Caco-2 (cell line): Measurements from ENCODE around the gene DFFB. TPM values are rescaled to one million over a fixed set of nuclear protein-coding genes. Genes with fewer than 3 reads are reported as not detected.
A peak's percentile ranks its signal among the peaks of the same experiment; 100 is the strongest.

Source experiments
- BruUV-seq: library from RNA; stranded (reverse); fragments of 400-500 nt; replicated peaks from 2 replicates; lab custom pipeline; 2021; lab: Mats Ljungman, UMichigan
- CTCF ChIA-PET: fragments of 300-600 bp; sonication (Branson Sonifier 250); formaldehyde crosslinking; loops from one replicate; lab custom pipeline; 2022; ENCODE audit warnings: antibody characterized with exemption; lab: Charles Lee
- POLR2A ChIA-PET: fragments of 300-600 bp; sonication (Branson Sonifier 250); formaldehyde crosslinking; loops from one replicate; lab custom pipeline; 2022; ENCODE audit warnings: antibody characterized with exemption; lab: Charles Lee
- DNase-seq, 2 experiments: peaks; one replicate each; pipeline versions ENCODE4 v3.0.0 to v3.0.0-alpha.2; 2020 to 2022
- H3K27me3 ChIP-seq: replicated peaks from 2 replicates; pipeline ENCODE4 v1.6.0; 2011; ENCODE audit warnings: low read length; ENCODE audit not compliant: control insufficient read depth, insufficient read depth
- H3K36me3 ChIP-seq: 2 replicates; pipeline ENCODE4 v1.5.1; 2011; ENCODE audit warnings: low read length; ENCODE audit not compliant: control insufficient read depth, insufficient read depth
- H3K4me1 ChIP-seq: fragments of 250-450 bp; sonication (Bioruptor Pico); 2 replicates; pipeline ENCODE4 v1.5.1; 2020; ENCODE audit warnings: mild to moderate bottlenecking
- H3K4me3 ChIP-seq: 2 replicates; pipeline ENCODE4 v1.5.1; 2011; ENCODE audit warnings: low read depth, mild to moderate bottlenecking, control low read depth, low read length
- H3K9me3 ChIP-seq: fragments of 250-450 bp; sonication (Bioruptor Pico); 2 replicates; pipeline ENCODE4 v1.5.1; 2020; ENCODE audit warnings: mild to moderate bottlenecking, moderate library complexity
- H3K27ac Mint-ChIP-seq: one replicate; pipeline ENCODE4 v1.8.0; 2022; ENCODE audit warnings: mixed read lengths; ENCODE audit not compliant: unreplicated experiment
- H3K27me3 Mint-ChIP-seq: one replicate; pipeline ENCODE4 v1.8.0; 2022; ENCODE audit warnings: mixed read lengths; ENCODE audit not compliant: insufficient read depth, unreplicated experiment
- H3K36me3 Mint-ChIP-seq: one replicate; pipeline ENCODE4 v1.8.0; 2022; ENCODE audit warnings: mild to moderate bottlenecking, mixed read lengths; ENCODE audit not compliant: insufficient read depth, unreplicated experiment
- H3K4me1 Mint-ChIP-seq: one replicate; pipeline ENCODE4 v1.8.0; 2022; ENCODE audit warnings: low read depth, mixed read lengths; ENCODE audit not compliant: unreplicated experiment
- H3K4me3 Mint-ChIP-seq: one replicate; pipeline ENCODE4 v1.8.0; 2022; ENCODE audit warnings: mild to moderate bottlenecking, moderate library complexity, mixed read lengths; ENCODE audit not compliant: unreplicated experiment
- H3K9me3 Mint-ChIP-seq: one replicate; pipeline ENCODE4 v1.8.0; 2022; ENCODE audit warnings: mixed read lengths; ENCODE audit not compliant: unreplicated experiment
- intact Hi-C: fragments of 100-400 bp; cut with micrococcal nuclease; formaldehyde crosslinking; loops from one replicate; pipeline ENCODE4 v1.10.0; 2022; ENCODE audit not compliant: unreplicated experiment
- total RNA-seq: library from RNA; stranded (reverse); gene quantifications from 2 replicates; pipeline ENCODE4 v1.2.3, GENCODE V29; 2022
- TF ChIP-seq, protein P1 (sequence below), 2 experiments: fragments of 200-600 bp in 1 of 2; IDR thresholded peaks; 1 replicate in 1 of 2; 2 replicates in 1 of 2; pipeline versions ENCODE4 v1.5.1 to v1.8.0; 2011 to 2022; ENCODE audit warnings: antibody characterized with exemption in 1 of 2, control low read depth in 1 of 2, inconsistent platforms in 1 of 2, low read depth in 1 of 2, low read length in 1 of 2, mild to moderate bottlenecking in 1 of 2, moderate library complexity in 1 of 2; ENCODE audit not compliant: insufficient read depth in 1 of 2, severe bottlenecking in 1 of 2, unreplicated experiment in 1 of 2

The DFFB gene
- total RNA-seq, 1 experiment from 2014 or later, result 7.7 TPM

- Histone ChIP-seq H3K27me3 (no peaks in the 10 kb centered on the region), H3K4me1 (no peaks in the 10 kb centered on the region), H3K36me3 (no peaks in the 10 kb centered on the region), H3K9me3 (peaks cover under 1% of the 10 kb centered on the region; the same call in 1 of the 2 replicates), H3K4me3 (no peak overlapping the region)
- Mint-ChIP-seq H3K9me3 (peaks cover 26% of the 10 kb centered on the region), H3K27me3 (peaks cover 6% of the 10 kb centered on the region), H3K36me3 (no peaks in the 10 kb centered on the region), H3K4me3 (no peak overlapping the region), H3K27ac (no peak overlapping the region), H3K4me1 (no peaks in the 10 kb centered on the region)
- CTCF ChIA-PET, result no interaction called here
- peak in 1 of 2 experiments; percentile 7 for DNase-seq
- intact Hi-C loops, result no loop called here
- TF ChIP-seq, protein P1, sequence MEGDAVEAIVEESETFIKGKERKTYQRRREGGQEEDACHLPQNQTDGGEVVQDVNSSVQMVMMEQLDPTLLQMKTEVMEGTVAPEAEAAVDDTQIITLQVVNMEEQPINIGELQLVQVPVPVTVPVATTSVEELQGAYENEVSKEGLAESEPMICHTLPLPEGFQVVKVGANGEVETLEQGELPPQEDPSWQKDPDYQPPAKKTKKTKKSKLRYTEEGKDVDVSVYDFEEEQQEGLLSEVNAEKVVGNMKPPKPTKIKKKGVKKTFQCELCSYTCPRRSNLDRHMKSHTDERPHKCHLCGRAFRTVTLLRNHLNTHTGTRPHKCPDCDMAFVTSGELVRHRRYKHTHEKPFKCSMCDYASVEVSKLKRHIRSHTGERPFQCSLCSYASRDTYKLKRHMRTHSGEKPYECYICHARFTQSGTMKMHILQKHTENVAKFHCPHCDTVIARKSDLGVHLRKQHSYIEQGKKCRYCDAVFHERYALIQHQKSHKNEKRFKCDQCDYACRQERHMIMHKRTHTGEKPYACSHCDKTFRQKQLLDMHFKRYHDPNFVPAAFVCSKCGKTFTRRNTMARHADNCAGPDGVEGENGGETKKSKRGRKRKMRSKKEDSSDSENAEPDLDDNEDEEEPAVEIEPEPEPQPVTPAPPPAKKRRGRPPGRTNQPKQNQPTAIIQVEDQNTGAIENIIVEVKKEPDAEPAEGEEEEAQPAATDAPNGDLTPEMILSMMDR (IDR thresholded peaks at IDR 0.05; ENCODE audit: insufficient read depth in 1 of 2, low read depth in 1 of 2, low read length in 1 of 2, severe bottlenecking in 1 of 2, unreplicated experiment in 1 of 2), result no peak
- POLR2A ChIA-PET, result no interaction called here
- no TSS peak for BruUV-seq
These were observed 75.1 kb downstream of the DFFB start for GRCh38 chr1:3932156-3932919.

Other genes with a start within 250 kb of the DFFB start
- 12.1 and 13.3 TPM in 2 replicates for gene MEGF6, start 246.0 kb upstream of the DFFB start, total RNA-seq
- gene TPRG1L, start 232.5 kb upstream of the DFFB start, total RNA-seq, result 39.0 and 43.9 TPM in 2 replicates
- gene WRAP73, start 207.4 kb upstream of the DFFB start, total RNA-seq, result 25.1 and 31.6 TPM in 2 replicates
- gene TP73, start 205.0 kb upstream of the DFFB start, total RNA-seq, result 11.7 and 11.9 TPM in 2 replicates
- not detected in 2 replicates for gene CCDC27, start 105.0 kb upstream of the DFFB start, total RNA-seq
- gene SMIM1, start 84.7 kb upstream of the DFFB start, total RNA-seq, result 7.1 and 9.4 TPM in 2 replicates
- gene LRRC47, start 61.0 kb upstream of the DFFB start, total RNA-seq, result 44.3 and 48.5 TPM in 2 replicates
- 35.6 and 36.0 TPM in 2 replicates for gene CEP104, start 265 bp upstream of the DFFB start, total RNA-seq
- 19.0 and 19.2 TPM in 2 replicates for gene C1orf174, start 42.8 kb downstream of the DFFB start, total RNA-seq